Liver (tissue), 9 donors: ENCODE data around the gene TAAR2. TPM values are rescaled to one million over a fixed set of nuclear protein-coding genes. Genes with fewer than 3 reads are reported as not detected.
A peak's percentile ranks its signal among the peaks of the same experiment; 100 is the strongest.

ENCODE experiments used
- DNase-seq: peaks from one replicate; pipeline ENCODE4 v3.0.0-alpha.2; 2017; ENCODE audit warnings: low spot score
- H3K27ac ChIP-seq, 2 donors: one replicate each; pipeline ENCODE4 v1.7.0; 2013; ENCODE audit warnings: inconsistent platforms in 2 of 2, low read length in 2 of 2, control low read depth in 1 of 2, low read depth in 1 of 2, mild to moderate bottlenecking in 1 of 2
- H3K27me3 ChIP-seq, 4 donors: one replicate each; pipeline versions ENCODE4 v1.6.1 to v1.7.0; 2013; ENCODE audit warnings: low read length in 3 of 4, inconsistent platforms in 1 of 4, mild to moderate bottlenecking in 1 of 4, moderate library complexity in 1 of 4; ENCODE audit not compliant: control insufficient read depth in 4 of 4, insufficient read depth in 4 of 4
- H3K36me3 ChIP-seq, 4 donors: one replicate each; pipeline versions ENCODE4 v1.6.1 to v1.7.0; 2013; ENCODE audit warnings: low read length in 3 of 4, mild to moderate bottlenecking in 3 of 4, low read depth in 1 of 4, moderate library complexity in 1 of 4; ENCODE audit not compliant: control insufficient read depth in 4 of 4, insufficient read depth in 3 of 4
- H3K4me1 ChIP-seq, 4 donors: one replicate each; pipeline versions ENCODE4 v1.6.1 to v1.7.0; 2013; ENCODE audit warnings: low read length in 3 of 4, mild to moderate bottlenecking in 3 of 4, moderate library complexity in 1 of 4; ENCODE audit not compliant: control insufficient read depth in 4 of 4, insufficient read depth in 4 of 4
- H3K4me3 ChIP-seq, 3 donors: one replicate each; pipeline versions ENCODE4 v1.6.1 to v1.7.0; 2013; ENCODE audit warnings: low read length in 3 of 3, control low read depth in 1 of 3, low read depth in 1 of 3, mild to moderate bottlenecking in 1 of 3
- H3K9ac ChIP-seq, 2 donors: one replicate each; pipeline ENCODE4 v1.7.0; 2013; ENCODE audit warnings: low read length in 2 of 2, mild to moderate bottlenecking in 2 of 2, moderate library complexity in 2 of 2, control low read depth in 1 of 2, low read depth in 1 of 2
- H3K9me3 ChIP-seq, 4 donors: one replicate each; pipeline versions ENCODE4 v1.6.1 to v1.7.0; 2013; ENCODE audit warnings: low read length in 3 of 4; ENCODE audit not compliant: control insufficient read depth in 4 of 4
- CTCF ChIP-seq: fragments of 150-350 bp; IDR thresholded peaks from 2 replicates; pipeline ENCODE4 v1.5.1; 2017; ENCODE audit warnings: improper control_type of control experiment, low read depth, low read length; ENCODE audit not compliant: missing input control
- EGR1 ChIP-seq, 2 donors: IDR thresholded peaks; 2 replicates each; pipeline ENCODE4 v1.6.1; 2016 to 2018; ENCODE audit warnings: antibody characterized with exemption in 2 of 2, low read depth in 2 of 2
- FOXA1 ChIP-seq: IDR thresholded peaks from 2 replicates; pipeline ENCODE4 v1.6.1; 2016; ENCODE audit warnings: antibody characterized with exemption
- FOXA2 ChIP-seq: IDR thresholded peaks from 2 replicates; pipeline ENCODE4 v1.6.1; 2016; ENCODE audit warnings: antibody characterized with exemption
- GABPA ChIP-seq, 2 donors: IDR thresholded peaks in 1 of 2; conservative IDR thresholded peaks in 1 of 2; 2 replicates each; pipeline ENCODE4 v1.6.1; 2016; ENCODE audit warnings: antibody characterized with exemption in 2 of 2, mild to moderate bottlenecking in 1 of 2, moderate library complexity in 1 of 2
- HNF4A ChIP-seq, 2 donors: conservative IDR thresholded peaks; 2 replicates each; pipeline ENCODE4 v1.6.1; 2016; ENCODE audit warnings: antibody characterized with exemption in 2 of 2, mild to moderate bottlenecking in 2 of 2
- HNF4G ChIP-seq: IDR thresholded peaks from 2 replicates; pipeline ENCODE4 v1.6.1; 2016; ENCODE audit warnings: antibody characterized with exemption
- JUND ChIP-seq, 2 donors: IDR thresholded peaks; 2 replicates each; pipeline ENCODE4 v1.6.1; 2016; ENCODE audit warnings: antibody characterized with exemption in 2 of 2
- MAX ChIP-seq: IDR thresholded peaks from 2 replicates; pipeline ENCODE4 v1.6.1; 2016; ENCODE audit warnings: antibody characterized with exemption
- NR2F2 ChIP-seq: IDR thresholded peaks from 2 replicates; pipeline ENCODE4 v1.6.1; 2016; ENCODE audit warnings: antibody characterized with exemption
- RAD21 ChIP-seq, 2 donors: IDR thresholded peaks; 2 replicates each; pipeline ENCODE4 v1.6.1; 2016; ENCODE audit warnings: antibody characterized with exemption in 2 of 2, mild to moderate bottlenecking in 2 of 2
- REST ChIP-seq: IDR thresholded peaks from 2 replicates; pipeline ENCODE4 v1.6.1; 2016; ENCODE audit warnings: antibody characterized with exemption, mild to moderate bottlenecking
- RXRA ChIP-seq, 2 donors: IDR thresholded peaks; 2 replicates each; pipeline ENCODE4 v1.6.1; 2017 to 2018; ENCODE audit warnings: antibody characterized with exemption in 2 of 2, mild to moderate bottlenecking in 1 of 2
- SP1 ChIP-seq: IDR thresholded peaks from 2 replicates; pipeline ENCODE4 v1.6.1; 2018; ENCODE audit warnings: antibody characterized with exemption, mild to moderate bottlenecking
- TAF1 ChIP-seq: conservative IDR thresholded peaks from 2 replicates; pipeline ENCODE4 v1.6.1; 2016; ENCODE audit warnings: antibody characterized with exemption, mild to moderate bottlenecking
- YY1 ChIP-seq: IDR thresholded peaks from 2 replicates; pipeline ENCODE4 v1.6.1; 2016; ENCODE audit warnings: antibody characterized with exemption, mild to moderate bottlenecking
- ZBTB33 ChIP-seq: IDR thresholded peaks from 2 replicates; pipeline ENCODE4 v1.6.1; 2016; ENCODE audit warnings: antibody characterized with exemption
- WGBS: extraction: QIAGEN DNeasy Blood & Tissue Kit; methylation state at CpG from one replicate; pipeline ENCODE4 v1.1.7; 2013; 5-methylcytosine and 5-hydroxymethylcytosine counted together
- polyA plus RNA-seq, 2 donors: library from polyadenylated mRNA; stranded (reverse) in 1 of 2; unstranded in 1 of 2; fragments of 200-250 nt in 1 of 2; fragments of >200 nt in 1 of 2; fragmentation: Nextera tagmentation in 1 of 2; extraction: Ambion mirVana in 1 of 2; gene quantifications; one replicate each; pipeline versions ENCODE4 v1.2.1 to v1.2.3, GENCODE V29; 2013 to 2015
- total RNA-seq, 2 donors: library from RNA; depleted of rRNA; stranded (reverse); fragments of >200 nt; gene quantifications; one replicate each; pipeline ENCODE4 v1.2.3, GENCODE V29; 2014
- TF ChIP-seq, protein P1 (sequence below): IDR thresholded peaks from 2 replicates; pipeline ENCODE4 v1.6.1; 2016; ENCODE audit warnings: antibody characterized with exemption
- donor health status: healthy.
- donor health status: healthy.
- donor health status: healthy.
- donor health status: healthy.
- donor health status: healthy.

TAAR2 gene
- total and polyA plus RNA-seq, 4 donors, result not detected

- DNase-seq, result no peak
- Histone ChIP-seq H3K4me3 (no peak overlapping the region), H3K9me3 (no peaks in the 10 kb centered on the region), H3K36me3 (no peaks in the 10 kb centered on the region), H3K9ac (no peak overlapping the region), H3K27me3 (no peaks in the 10 kb centered on the region), H3K27ac (no peak overlapping the region), H3K4me1 (peaks cover 0 to 14% (median 10%) of the 10 kb centered on the region in 4 donors)
- TF ChIP-seq HNF4G, result peak; percentile 52
- TF ChIP-seq RAD21 (IDR thresholded peaks at IDR 0.05), result peak; percentile 29 to 37
- no peak for TF ChIP-seq JUND (IDR thresholded peaks at IDR 0.05)
- no peak for TF ChIP-seq MAX
- peak; percentile 25 for TF ChIP-seq SP1
- peak; percentile 63 to 69 for TF ChIP-seq HNF4A (conservative IDR thresholded peaks at IDR 0.05)
- no peak for TF ChIP-seq NR2F2
- TF ChIP-seq RXRA (IDR thresholded peaks at IDR 0.05), result no peak
- TF ChIP-seq, protein P1, sequence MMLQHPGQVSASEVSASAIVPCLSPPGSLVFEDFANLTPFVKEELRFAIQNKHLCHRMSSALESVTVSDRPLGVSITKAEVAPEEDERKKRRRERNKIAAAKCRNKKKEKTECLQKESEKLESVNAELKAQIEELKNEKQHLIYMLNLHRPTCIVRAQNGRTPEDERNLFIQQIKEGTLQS, result no peak
- no peak for TF ChIP-seq TAF1
- peak; percentile 21 for TF ChIP-seq YY1
- TF ChIP-seq FOXA2, result peak; percentile 19
- TF ChIP-seq EGR1 (IDR thresholded peaks at IDR 0.05; ENCODE audit: low read depth in 2 of 2), result no peak
- TF ChIP-seq REST, result no peak
- TF ChIP-seq GABPA (IDR thresholded peaks at IDR 0.05 in 1 of 2, conservative IDR thresholded peaks at IDR 0.05 in 1 of 2), result no peak
- TF ChIP-seq CTCF, result no peak
- TF ChIP-seq FOXA1, result no peak
- no peak for TF ChIP-seq ZBTB33
- 53% methylated on average over 1 of the region's 1 CpG for WGBS
These were observed 47.2 kb upstream of the TAAR2 start for GRCh38 chr6:132671295-132671694.
